Epidermal melanocyte (primary cell): ENCODE results near the gene GADD45B.
"Not testable (repeated sequence)": the region's sequence is repeated elsewhere in the genome, so short reads cannot be mapped to it uniquely, and the experiment has no call there.

Experiments
- DNase-seq: peaks from one replicate; pipeline ENCODE4 v3.0.0; 2011; ENCODE audit warnings: low spot score; ENCODE audit not compliant: insufficient read length

GADD45B gene

DNA sequence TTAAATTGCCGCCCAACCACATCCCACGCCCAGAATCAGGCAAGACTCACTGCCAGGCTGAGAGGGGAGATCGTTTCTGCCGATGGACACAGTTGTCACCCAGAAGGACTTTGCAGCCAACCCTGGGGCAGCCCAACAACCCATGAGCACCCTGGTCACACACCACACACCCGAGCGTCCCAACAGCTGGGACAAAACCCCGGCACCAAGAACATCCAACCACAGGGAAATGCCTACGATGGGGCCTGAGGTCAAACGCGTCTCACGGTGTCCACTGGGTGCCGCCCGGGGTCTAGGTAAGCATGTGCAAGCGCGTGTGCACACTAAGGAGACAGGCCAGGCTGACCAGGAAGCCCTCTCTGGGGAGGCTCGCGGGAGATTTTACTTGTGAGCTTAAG lies 32.1 kb upstream of the GADD45B start:
- DNase-seq, result no peak

DNA sequence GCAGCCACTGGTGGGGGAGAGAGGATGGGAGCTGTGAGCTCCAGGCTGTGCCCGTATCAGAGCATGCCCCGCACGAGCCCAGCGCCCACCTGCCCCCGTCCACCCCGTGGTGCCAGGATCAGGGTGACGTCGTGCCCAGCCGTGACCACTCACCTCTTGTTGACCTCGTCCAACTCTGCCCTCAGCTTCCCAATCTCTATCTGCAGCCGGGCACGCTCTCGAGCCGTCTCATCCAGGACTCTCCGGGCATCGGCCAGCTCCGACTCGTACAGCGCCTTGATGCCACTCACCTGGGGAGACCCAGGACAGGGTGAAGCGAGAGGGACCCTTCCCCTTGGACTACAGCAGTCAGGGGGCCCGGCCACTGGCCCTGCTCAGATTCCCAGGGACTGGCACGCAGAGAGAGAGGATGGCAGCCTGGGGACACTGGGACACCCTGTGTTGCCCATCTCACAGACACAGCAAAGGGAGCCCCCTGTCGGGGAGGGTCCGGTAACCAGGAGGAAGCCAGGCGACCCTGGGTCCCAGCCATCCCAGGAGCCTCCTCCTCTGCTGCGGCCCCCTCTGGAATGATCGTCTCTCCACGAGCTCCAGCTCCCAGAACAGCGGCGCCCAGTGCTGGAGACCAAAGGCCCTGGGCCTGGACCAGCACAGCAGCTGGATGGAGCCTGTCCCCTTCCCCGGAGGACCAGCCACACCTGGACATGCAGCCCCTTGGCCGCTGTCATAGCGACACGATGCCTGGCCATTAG lies 31.5 kb upstream of the GADD45B start:
- no peak for DNase-seq

DNA sequence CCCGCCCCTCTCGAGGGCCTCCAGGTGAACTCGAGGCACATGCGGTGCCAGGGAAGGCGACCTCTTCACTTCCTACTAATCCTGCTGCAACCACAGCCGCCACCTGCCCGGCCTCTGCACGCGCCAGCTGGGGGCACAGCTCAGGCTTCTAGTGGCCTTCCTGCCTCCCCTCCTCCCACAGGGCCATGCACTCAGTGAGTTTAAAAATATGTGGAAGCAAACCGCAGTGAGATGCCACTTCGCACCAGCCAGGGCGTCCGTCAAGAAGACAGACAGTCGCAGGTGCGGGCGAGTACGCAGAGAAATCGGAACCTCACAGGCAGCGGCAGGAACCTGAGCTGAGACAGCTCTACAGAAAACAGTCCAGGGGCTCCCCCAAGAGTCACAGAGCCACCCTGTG lies 29.5 kb upstream of the GADD45B start:
- DNase-seq, result no peak

DNA sequence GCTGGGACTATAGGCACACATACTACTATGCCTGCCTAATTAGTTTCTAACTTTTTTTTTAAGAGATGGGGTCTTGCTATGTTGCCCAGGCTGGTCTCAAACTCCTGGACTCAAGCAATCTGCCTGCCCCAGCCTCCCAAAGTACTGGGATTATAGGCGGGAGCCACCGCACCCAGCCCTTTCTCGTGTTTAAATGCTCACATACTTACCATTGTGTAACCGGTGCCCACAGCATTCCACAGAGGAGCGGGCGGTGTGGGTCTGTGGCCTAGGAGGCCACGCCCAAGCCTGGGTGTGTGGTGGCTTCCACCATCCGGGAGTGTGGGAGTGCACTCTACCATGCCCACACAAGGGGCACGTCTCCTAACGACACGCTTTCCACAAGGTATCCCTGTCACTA lies 26.9 kb upstream of the GADD45B start:
- no peak for DNase-seq

DNA sequence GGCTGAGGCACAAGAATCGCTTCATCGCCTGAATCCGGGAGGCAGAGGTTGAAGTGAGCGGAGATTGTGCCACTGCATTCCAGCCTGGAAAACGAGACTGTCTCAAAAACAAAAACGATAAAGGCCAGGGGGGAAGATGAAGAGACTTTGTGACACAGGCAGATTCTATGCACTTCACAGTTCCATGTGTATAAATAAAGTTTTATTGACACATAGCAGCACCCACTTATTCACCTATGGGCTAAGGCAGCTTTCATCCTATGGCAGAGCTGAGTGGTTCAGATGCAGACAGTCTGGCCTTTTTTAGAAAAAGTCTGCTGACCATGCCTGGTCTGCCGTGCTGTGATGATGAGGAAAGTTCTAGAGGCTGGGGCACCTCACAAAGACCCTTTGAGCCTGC lies 24.8 kb upstream of the GADD45B start:
- DNase-seq, result no peak

DNA sequence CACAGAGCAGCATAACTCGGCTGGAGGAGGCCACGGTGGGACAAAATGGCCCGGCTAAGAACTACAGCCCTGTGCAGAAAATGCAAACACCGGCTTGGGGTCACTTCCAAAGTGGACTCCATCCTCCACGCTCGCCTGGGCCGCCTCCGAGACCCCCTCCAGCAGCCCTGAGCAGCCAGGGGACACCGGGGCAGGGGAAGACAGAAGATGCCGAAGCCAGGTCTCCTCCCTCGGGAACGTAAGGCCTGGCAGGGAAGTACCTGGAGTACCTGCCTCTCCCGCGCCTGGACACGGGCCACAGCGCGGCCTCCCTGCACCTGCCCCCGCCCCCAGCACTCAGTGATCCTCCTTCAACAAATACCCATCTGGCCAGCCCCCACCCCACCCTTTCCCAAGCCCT lies 24.2 kb upstream of the GADD45B start:
- DNase-seq, result no peak

DNA sequence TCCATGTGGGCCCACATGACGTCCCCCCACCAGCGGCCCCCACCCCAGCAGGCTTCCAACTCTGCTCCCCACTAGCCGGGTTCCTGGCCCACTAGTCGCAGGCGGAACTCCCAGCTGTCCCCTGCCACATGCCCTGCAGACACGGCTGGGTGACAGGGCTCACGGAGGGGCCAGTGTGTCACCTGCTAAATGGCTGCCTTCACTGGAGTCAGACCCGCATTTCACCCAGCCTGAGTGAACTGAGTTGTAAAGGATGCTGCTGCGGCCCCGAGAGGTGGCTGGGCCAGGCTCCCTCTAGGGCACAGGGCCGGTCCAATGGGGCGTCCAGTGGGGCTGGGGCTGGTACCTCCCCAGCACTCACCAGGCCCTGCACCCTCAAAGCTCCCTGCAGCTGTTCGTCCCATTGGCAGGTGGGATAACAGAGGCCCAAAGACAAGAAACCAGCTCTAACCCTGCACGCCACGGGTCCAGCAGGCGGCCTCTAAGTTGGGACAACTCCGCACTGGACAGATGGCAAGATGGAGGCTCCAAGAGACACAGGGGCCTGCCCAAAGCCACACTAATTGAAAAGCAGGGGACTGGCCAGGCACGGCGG lies 22.4 kb upstream of the GADD45B start:
- DNase-seq, result no peak

DNA sequence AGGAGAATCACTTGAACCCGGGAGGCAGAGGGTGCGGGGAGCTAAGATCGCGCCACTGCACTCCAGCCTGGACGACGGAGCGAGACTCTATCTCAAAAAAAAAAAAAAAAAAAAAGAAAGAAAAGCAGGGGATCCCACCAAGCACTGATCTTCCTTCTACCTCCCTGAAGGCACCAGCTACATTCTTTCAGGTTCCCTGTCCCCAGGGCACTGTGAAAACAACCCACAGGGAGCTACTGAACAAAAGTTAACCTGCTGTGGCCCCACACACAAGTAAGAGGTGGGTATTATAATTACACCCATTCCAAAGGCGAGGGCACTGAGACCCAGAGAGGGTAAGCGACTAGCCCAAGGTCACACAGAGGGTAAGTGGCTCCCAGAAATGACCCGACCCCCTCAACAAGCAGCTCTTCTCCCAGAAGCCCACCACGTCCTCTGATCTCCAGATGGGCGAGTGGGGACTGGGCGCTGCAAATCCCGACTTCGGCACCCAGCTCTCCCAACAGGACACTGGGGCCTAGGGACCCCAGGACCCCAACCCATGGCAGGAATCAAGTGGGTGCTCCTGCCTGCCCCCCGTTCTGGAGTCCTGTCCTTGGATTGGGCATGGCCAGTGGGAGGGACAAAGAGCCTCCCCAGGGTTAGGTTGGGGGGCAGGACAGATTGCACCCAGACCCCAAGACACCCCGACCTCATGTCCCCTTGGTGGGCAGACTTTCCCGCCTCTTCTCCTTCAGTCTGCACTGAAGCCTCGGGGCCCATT lies 21.5 kb upstream of the GADD45B start:
- no peak for DNase-seq

DNA sequence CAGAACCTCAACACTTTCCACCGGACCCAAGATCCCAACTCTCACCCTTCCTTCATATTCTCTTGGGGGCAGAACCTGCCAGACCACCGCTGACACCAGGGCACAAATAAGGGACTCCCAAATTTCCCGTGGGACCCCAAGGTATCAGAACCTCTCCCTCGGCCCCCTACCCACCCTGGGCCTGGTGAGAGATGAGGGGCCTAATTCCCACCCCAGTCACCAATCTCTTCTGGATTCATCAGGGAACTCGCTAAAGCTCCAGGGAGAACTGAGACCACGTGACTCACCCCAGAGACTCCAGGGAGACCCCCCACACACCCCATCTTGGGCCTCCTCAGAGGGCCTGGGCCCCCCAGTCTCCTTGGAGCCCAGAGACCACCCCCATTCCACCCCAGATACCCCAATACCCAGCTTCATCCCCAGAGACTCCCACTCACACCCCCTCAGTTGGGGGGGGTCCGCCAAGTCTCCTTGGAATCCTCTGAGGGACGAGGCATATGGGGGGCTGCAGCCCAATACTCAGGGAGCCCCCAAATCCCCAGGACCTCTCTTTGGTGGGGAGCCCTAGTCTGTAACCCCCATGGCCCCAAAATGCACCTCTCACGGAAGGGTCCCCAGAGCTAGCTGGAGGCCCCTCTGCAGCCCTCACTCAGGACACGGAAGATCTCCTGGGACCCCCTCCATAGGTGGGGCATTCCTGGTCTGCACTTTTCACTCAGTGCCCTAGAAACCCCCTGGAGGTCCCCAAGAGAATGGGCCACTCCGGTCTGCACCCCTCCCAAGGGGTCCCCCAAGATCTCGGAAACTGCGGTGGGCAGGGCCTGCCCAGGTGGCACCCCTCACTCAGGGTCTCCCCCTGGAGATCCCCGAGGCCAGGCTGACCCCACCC lies 20.7 kb upstream of the GADD45B start:
- no peak for DNase-seq

DNA sequence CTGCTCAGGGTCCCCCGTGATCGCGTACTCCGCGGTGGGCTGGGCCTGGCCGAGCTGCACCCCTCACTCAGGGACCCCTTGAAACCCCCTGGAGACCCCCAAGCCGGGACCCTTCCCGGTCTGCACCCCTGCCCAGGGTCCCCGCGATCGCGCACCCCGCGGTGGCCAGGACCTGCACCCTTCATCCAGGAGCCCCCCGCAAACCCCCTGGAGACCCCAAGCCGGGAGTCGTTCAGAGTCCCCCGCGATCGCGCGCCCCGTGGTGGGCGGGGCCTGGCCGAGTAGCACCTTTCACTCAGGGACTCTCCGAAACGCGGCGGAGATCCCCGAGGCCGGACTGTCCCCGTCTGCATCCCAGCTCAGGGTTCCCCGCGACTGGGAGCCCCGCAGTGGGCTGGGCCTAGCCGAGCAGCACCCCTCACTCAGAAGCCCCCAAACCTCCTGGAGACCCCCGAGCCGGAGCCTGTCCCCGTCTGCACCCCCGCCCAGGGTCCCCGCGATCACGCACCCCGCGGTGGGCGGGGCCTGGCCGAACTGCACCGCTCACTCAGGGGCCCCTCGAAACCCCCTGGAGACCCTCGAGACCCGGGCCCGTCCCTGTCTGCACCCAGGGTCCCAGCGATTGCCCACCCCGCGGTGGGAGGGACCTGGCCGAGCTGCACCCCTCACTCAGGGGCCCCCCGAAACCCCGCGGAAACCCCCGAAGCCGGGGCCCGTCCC lies 19.9 kb upstream of the GADD45B start:
- peak; percentile 35 for DNase-seq

DNA sequence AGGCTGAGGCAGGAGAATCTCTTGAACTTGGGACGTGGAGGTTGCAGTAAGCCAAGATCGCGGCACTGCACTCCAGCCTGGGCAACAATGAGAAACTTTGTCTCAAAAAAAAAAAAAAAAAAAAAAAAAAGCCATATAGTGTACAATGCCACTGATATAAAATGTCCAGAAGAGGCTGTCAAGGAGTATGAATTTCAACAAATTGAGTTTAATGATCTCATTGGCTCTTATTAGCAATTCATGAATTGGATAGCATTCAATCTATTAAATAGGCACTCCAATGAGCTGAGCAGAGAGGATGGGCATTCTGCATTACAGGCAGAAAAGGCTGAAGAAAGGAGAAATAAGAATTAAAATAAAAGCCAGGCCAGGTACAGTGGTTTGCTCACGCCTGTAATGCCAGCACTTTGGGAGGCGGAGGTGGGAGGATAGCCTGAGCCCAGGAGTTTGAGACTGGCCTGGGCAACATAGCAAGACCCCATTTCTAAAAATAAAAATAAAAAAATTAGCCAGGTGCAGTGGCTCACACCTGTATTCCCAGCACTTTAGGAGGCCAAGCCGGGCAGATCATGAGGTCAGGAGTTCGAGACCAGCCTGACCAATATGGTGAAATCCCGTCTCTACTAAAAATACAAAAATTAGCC lies 18.4 kb upstream of the GADD45B start:
- DNase-seq, result no peak

DNA sequence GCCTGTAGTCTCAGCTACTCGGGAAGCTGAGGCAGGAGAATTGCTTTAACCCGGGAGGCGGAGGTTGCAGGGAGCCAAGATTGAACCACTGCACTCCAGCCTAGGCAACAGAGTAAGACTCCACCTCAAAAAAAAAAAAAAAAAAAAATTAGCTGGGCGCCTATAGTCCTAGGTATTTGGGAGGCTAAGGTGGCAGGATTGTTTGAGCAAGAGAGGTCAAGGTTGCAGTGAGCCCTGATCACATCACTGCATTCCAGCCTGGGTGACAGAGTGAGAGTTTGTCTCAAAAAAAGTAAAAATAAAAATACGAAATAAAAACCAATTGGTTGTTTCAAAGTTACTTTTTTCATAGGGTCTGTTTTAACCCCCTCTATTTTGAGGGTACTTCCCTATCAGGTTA lies 17.9 kb upstream of the GADD45B start:
- no peak for DNase-seq

DNA sequence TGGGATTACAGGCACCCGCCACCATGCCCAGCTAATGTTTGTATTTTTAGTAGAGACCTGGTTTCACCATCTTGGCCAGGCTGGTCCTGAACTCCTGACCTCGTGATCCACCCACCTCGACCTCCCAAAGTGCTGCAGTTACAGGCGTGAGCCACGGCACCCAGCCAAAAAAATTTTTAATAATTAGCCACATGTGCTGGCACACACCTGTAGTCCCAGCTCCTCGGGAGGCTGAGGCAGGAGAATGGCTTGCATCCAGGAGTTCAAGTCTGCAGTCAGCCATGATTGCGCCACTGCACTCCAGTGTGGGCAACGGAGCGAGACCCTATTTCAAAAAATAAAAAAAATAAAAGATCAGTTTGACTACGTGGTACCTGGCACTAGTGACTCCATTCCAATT lies 17.2 kb upstream of the GADD45B start:
- DNase-seq, result not testable (repeated sequence)

DNA sequence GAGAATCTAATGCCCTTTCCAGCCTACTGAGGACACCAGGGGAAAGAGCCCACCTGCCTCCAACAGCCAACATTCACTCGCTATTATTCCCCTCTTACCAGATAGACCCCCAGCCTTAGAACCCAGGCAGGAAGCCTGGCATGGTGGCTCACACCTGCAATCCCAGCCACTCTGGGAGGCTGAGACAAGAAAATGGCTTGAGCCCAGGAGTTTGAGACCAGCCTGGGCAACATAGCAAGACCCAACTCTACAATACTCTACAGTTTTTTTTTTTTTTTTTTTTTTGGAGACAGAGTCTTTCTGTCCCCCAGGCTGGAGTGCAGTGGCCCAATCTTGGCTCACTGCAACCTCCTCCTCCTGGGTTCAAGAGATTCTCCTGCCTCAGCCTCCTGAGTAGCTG lies 15.7 kb upstream of the GADD45B start:
- no peak for DNase-seq

DNA sequence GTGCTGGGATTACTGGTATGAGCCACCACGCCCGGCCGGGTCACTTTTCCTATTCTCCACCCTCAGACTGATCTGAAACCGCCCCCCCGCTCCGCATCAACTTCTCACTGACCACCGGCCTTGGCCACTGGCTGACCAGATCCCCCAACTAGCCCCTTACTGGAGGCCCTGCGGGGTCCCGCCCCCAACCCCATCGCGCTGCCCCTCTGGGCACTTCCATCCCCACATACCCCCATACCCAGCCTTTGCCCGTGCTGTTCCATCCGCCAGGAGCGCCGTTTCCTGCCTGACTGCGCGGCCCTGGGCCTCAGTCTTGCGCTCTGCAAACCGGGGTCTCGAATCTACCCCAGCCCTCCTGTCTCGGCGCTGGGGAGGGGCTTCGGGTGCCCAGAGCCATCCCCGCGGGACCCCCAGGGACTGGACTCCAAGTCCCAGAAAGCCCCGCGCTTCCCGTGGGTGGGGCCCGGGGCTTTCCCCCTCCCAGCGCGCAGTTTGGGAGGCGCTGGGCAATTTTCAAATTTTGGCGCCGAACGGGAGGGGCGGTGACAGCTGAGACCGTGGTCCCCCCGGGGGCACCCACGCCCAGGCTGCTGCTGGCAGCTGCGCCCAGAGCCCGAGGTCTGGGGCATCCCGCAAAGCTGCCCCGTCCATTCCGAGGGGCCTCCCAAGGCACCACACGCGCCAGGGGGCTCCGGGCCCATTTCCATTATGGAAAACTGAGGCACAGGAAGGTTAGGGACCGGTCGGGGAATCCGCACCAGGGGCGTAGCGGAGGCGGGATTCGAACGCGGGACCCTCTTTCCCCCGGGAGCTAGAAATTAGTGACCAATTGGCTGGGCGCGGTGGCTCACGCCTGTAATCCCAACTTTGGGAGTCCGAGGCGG lies 13.9 kb upstream of the GADD45B start:
- peak; percentile 83 for DNase-seq

DNA sequence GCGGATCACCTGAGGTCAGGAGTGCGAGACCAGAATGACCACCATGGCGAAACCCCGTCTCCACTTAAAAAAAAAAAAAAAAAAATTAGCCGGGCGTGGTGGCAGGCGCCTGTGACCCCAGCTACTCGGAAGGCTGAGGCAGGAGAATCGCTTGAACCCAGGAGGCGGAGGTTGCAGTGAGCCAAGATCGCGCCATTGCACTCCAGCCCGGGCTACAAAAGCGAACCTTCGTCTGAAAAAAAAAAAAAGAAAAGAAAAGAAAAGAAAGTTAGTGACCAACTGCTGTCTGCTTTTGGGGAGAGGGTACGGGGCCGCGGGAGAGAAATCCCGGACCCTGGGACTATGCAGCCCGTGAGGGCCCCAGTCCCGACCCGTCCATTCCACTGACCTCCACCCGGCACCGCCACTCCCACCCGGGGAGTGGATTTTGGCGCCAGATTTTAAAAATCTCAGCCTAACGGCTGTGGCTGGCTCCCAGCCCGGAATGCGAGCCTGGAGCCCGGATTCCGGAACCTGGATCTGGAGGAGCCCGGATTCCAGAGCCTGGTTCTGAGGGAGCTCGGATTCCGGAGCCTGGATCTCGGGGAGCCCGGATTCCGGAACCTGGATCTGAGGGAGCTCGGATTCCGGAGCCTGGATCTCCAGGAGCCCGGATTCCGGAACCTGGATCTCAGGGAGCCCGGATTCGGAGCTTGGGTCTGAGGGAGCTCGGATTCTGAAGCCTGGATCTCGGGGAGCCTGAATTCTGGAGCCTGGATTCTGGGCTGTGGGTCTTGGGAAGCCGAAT lies 13.1 kb upstream of the GADD45B start:
- peak; percentile 86 for DNase-seq

DNA sequence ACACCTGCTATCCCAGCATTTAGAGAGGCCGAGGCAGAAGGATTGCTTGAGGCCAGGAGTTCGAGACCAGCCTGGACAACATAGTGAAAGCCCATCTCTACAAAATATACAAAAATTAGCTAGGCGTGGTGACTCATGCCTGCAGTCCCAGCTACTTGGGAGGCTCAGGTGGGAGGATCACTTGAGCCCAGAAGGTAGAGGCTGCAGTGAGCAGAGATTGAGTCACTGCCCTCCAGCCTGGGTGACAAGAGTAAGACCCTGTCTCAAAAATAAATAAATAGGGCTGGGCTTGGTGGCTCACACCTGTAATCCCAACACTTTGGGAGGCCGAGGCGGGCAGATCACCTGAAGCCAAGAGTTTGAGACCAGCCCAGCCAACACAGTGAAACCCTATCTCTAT lies 12.2 kb upstream of the GADD45B start:
- not testable (repeated sequence) for DNase-seq

DNA sequence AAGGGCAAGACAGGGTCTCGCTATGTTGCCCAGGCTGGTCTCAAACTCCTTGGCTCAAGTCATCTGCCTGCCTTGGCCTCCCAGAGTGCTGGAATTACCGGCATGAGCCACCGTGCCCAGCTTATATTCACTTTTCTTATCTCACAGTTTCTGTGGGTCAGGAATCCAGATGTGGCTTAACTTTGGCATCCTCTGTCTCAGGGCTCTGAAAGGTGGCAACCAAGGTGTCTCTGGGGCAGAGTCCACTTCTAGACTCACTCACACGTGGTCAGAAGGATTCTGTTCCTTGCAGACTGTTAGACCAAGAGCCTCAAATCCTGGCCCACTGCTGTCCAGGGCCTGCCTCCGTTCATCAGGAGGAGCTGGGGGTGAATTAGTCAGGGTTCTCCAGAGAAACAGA lies 11.5 kb upstream of the GADD45B start:
- no peak for DNase-seq

DNA sequence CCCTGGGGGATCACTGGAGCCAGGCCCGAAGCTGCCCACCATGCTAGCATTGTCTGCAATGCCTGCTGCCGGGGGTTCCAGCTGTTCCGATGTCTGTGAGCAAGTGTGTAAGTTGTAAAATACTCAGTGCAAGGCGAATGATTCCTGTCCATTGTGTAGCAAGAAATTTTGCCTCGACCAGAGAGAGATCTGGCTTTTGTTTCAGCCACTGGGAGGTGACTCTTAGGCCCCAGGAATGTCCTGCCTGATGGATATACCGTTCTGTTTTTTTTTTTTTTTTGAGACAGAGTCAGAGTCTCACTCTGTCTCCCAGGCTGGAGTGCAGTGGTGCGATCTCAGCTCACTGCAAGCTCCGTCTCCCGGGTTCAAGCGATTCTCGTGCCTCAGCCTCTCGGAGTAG lies 7.3 kb upstream of the GADD45B start:
- no peak for DNase-seq
